Osteocyte (in vitro differentiated cells): Measurements from ENCODE around the gene CBLB. TPM values are rescaled to one million over a fixed set of nuclear protein-coding genes. Genes with fewer than 3 reads are reported as not detected.

Experiments
- DNase-seq: peaks from one replicate; pipeline ENCODE4 v3.0.0; 2021; ENCODE audit warnings: mixed read lengths; ENCODE audit not compliant: unreplicated experiment; ENCODE audit errors: extremely low spot score
- H3K27ac Mint-ChIP-seq: one replicate; pipeline ENCODE4 v1.8.0; 2021; ENCODE audit warnings: mild to moderate bottlenecking, mixed read lengths; ENCODE audit not compliant: unreplicated experiment
- H3K27me3 Mint-ChIP-seq: one replicate; pipeline ENCODE4 v1.8.0; 2021; ENCODE audit warnings: mixed read lengths; ENCODE audit not compliant: unreplicated experiment
- H3K36me3 Mint-ChIP-seq: one replicate; pipeline ENCODE4 v1.8.0; 2021; ENCODE audit warnings: mixed read lengths; ENCODE audit not compliant: unreplicated experiment
- H3K4me1 Mint-ChIP-seq: one replicate; pipeline ENCODE4 v1.8.0; 2021; ENCODE audit warnings: mixed read lengths; ENCODE audit not compliant: unreplicated experiment
- H3K4me3 Mint-ChIP-seq: one replicate; pipeline ENCODE4 v1.8.0; 2021; ENCODE audit warnings: mild to moderate bottlenecking, moderate library complexity, mixed read lengths; ENCODE audit not compliant: unreplicated experiment
- H3K9me3 Mint-ChIP-seq: one replicate; pipeline ENCODE4 v1.8.0; 2021; ENCODE audit warnings: mixed read lengths; ENCODE audit not compliant: unreplicated experiment
- CTCF ChIP-seq: fragments of 200-600 bp; sonication (generic); IDR thresholded peaks from 2 replicates; pipeline ENCODE4 v1.5.0; 2021; ENCODE audit warnings: antibody characterized with exemption, mild to moderate bottlenecking, moderate library complexity
- total RNA-seq: library from RNA; stranded (reverse); gene quantifications from 2 replicates; pipeline ENCODE4 v1.2.1, GENCODE V29; 2021

The CBLB gene
- total RNA-seq, 1 donor from 2014 or later, result 28.8 TPM

GRCh38 chr3:105911496-105911895 is 42.7 kb upstream of the CBLB start:
- no peaks in the 10 kb centered on the region for H3K36me3 Mint-ChIP-seq
- no peak overlapping the region for H3K4me3 Mint-ChIP-seq
- H3K27ac Mint-ChIP-seq, result no peak overlapping the region
- H3K4me1 Mint-ChIP-seq, result peaks cover 5% of the 10 kb centered on the region
- H3K27me3 Mint-ChIP-seq, result no peaks in the 10 kb centered on the region
- no peak for DNase-seq
- no peak for TF ChIP-seq CTCF
- peaks cover 13% of the 10 kb centered on the region for H3K9me3 Mint-ChIP-seq

GRCh38 chr3:105907777-105908176 is 39.0 kb upstream of the CBLB start:
- TF ChIP-seq CTCF, result no peak
- Mint-ChIP-seq H3K36me3 (no peaks in the 10 kb centered on the region), H3K27ac (no peak overlapping the region), H3K4me3 (no peak overlapping the region), H3K4me1 (peaks cover 19% of the 10 kb centered on the region), H3K27me3 (no peaks in the 10 kb centered on the region), H3K9me3 (peaks cover 10% of the 10 kb centered on the region)
- DNase-seq, result no peak

- peaks cover 19% of the 10 kb centered on the region for H3K4me1 Mint-ChIP-seq
- H3K4me3 Mint-ChIP-seq, result no peak overlapping the region
- H3K27me3 Mint-ChIP-seq, result no peaks in the 10 kb centered on the region
- H3K9me3 Mint-ChIP-seq, result peaks cover 10% of the 10 kb centered on the region
- peak overlapping the region; percentile 81 for H3K27ac Mint-ChIP-seq
- no peak for DNase-seq
- H3K36me3 Mint-ChIP-seq, result no peaks in the 10 kb centered on the region
- TF ChIP-seq CTCF, result no peak
Observed at GRCh38 chr3:105906836-105907235, 38.0 kb upstream of the CBLB start.

GRCh38 chr3:105906345-105906744 is 37.5 kb upstream of the CBLB start:
- Mint-ChIP-seq H3K4me3 (no peak overlapping the region), H3K36me3 (no peaks in the 10 kb centered on the region), H3K9me3 (peaks cover 10% of the 10 kb centered on the region), H3K4me1 (peaks cover 19% of the 10 kb centered on the region), H3K27me3 (no peaks in the 10 kb centered on the region), H3K27ac (peak overlapping the region; percentile 81)
- TF ChIP-seq CTCF, result no peak
- DNase-seq, result no peak

GRCh38 chr3:105905328-105905727 is 36.5 kb upstream of the CBLB start:
- Mint-ChIP-seq H3K27ac (peak overlapping the region; percentile 56), H3K4me1 (peaks cover 19% of the 10 kb centered on the region), H3K36me3 (no peaks in the 10 kb centered on the region), H3K4me3 (no peak overlapping the region), H3K9me3 (peaks cover 10% of the 10 kb centered on the region), H3K27me3 (no peaks in the 10 kb centered on the region)
- no peak for TF ChIP-seq CTCF
- no peak for DNase-seq
